Measurements from ENCODE around the gene AUNIP. TPM values are rescaled to one million over a fixed set of nuclear protein-coding genes. Genes with fewer than 3 reads are reported as not detected.
A peak's percentile ranks its signal among the peaks of the same experiment; 100 is the strongest.

AUNIP gene
- total RNA-seq, 1 experiment from 2014 or later, result 9.4 TPM

DNA sequence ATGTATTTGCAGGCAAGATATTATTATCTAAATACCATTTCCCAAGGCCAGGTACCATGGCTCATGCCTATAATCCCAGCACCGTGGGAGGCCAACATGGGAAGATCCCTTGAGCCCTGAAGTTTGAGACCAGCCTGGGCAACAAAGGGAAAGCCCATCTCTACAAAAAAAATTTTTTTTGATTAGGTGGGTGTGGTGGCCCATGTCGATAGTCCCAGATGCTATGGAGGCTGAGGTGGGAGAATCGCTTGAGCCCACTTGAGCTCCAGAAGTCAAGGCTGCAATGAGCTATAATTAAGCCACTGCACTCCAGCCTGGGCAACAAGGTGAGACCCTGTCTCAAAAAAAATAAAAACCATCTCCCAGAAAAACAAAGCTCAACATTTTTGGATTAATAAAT lies 44.7 kb upstream of the AUNIP start:
- Mint-ChIP-seq H3K4me3 (ENCODE audit: unreplicated experiment) (peak overlapping the region; percentile 91), H3K36me3 (ENCODE audit: insufficient read depth, unreplicated experiment) (peaks cover 12% of the 10 kb centered on the region), H3K9me3 (ENCODE audit: unreplicated experiment) (no peaks in the 10 kb centered on the region), H3K27ac (ENCODE audit: low read depth, unreplicated experiment) (peak overlapping the region; percentile 93), H3K4me1 (ENCODE audit: insufficient read depth, unreplicated experiment) (peaks cover 6% of the 10 kb centered on the region), H3K27me3 (ENCODE audit: insufficient read depth, unreplicated experiment) (no peaks in the 10 kb centered on the region)
- no TSS peak for BruUV-seq (replicated peaks)
- TF ChIP-seq CTCF (IDR thresholded peaks at IDR 0.05; ENCODE audit: unreplicated experiment), result no peak
- no peak for DNase-seq (ENCODE audit: unreplicated experiment)
- intact Hi-C loops (cut with micrococcal nuclease), result loop anchor here (2.0 kb wide), 1 partner anchor 95 kb away; the partner anchor contains the start of gene PAFAH2
- ChIA-PET POLR2A (interaction anchor here (0.6 to 6.4 kb wide), 14 partner anchors 8 to 656 kb away, joined by 3 to 75 read pairs (median 5); partner anchors contain the start of genes MTFR1L, PAFAH2, PAQR7 and RSRP1), CTCF (interaction anchor here (0.6 to 3.1 kb wide), 7 partner anchors 8 to 1093 kb away, joined by 3 to 31 read pairs (median 4); partner anchors contain the start of gene PAFAH2)

DNA sequence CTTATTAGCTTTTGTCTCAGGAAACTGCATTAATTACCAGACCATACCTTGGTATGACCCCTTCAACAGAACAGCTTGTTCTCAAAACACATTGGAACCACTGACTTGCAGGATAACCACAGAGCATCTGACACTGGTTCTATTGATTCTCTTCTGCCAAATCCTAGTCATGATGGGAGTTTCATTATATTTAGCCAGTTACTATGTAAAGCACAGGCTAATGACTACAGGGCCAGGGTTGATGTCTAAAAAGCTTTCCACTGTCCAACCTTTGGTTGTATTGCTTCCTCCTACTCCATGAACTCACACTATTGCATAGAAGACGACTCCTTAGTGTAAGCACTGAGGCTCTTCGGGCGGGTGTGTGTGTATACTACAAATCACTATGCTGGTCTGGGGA lies 43.2 kb upstream of the AUNIP start:
- Mint-ChIP-seq H3K27me3 (ENCODE audit: insufficient read depth, unreplicated experiment) (no peaks in the 10 kb centered on the region), H3K9me3 (ENCODE audit: unreplicated experiment) (no peaks in the 10 kb centered on the region), H3K4me1 (ENCODE audit: insufficient read depth, unreplicated experiment) (peaks cover 6% of the 10 kb centered on the region), H3K36me3 (ENCODE audit: insufficient read depth, unreplicated experiment) (peaks cover 12% of the 10 kb centered on the region), H3K4me3 (ENCODE audit: unreplicated experiment) (no peak overlapping the region), H3K27ac (ENCODE audit: low read depth, unreplicated experiment) (no peak overlapping the region)
- CTCF ChIA-PET, result interaction anchor here (0.6 to 3.1 kb wide), 7 partner anchors 7 to 101 kb away, joined by 3 to 31 read pairs (median 3); partner anchors contain the start of gene PAFAH2
- no TSS peak for BruUV-seq (replicated peaks)
- DNase-seq (ENCODE audit: unreplicated experiment), result no peak
- POLR2A ChIA-PET, result interaction anchor here (0.9 to 6.4 kb wide), 7 partner anchors 11 to 95 kb away, joined by 3 to 75 read pairs (median 7); partner anchors contain the start of genes MTFR1L, PAFAH2 and PAQR7
- intact Hi-C loops (cut with micrococcal nuclease), result no loop called here
- no peak for TF ChIP-seq CTCF (IDR thresholded peaks at IDR 0.05; ENCODE audit: unreplicated experiment)

- Mint-ChIP-seq H3K27ac (ENCODE audit: low read depth, unreplicated experiment) (no peak overlapping the region), H3K36me3 (ENCODE audit: insufficient read depth, unreplicated experiment) (peaks cover 12% of the 10 kb centered on the region), H3K4me3 (ENCODE audit: unreplicated experiment) (no peak overlapping the region), H3K4me1 (ENCODE audit: insufficient read depth, unreplicated experiment) (peaks cover 6% of the 10 kb centered on the region), H3K27me3 (ENCODE audit: insufficient read depth, unreplicated experiment) (no peaks in the 10 kb centered on the region), H3K9me3 (ENCODE audit: unreplicated experiment) (no peaks in the 10 kb centered on the region)
- CTCF ChIA-PET, result interaction anchor here (0.7 to 1.1 kb wide), 2 partner anchors 97 to 270 kb away, joined by 3 read pairs; partner anchors contain the start of genes PAFAH2 and ZNF593
- no peak for TF ChIP-seq CTCF (IDR thresholded peaks at IDR 0.05; ENCODE audit: unreplicated experiment)
- no peak for DNase-seq (ENCODE audit: unreplicated experiment)
- intact Hi-C loops (cut with micrococcal nuclease), result no loop called here
- POLR2A ChIA-PET, result interaction anchor here (1.2 kb wide), 1 partner anchor 80 kb away, joined by 5 read pairs; the partner anchor contains the start of gene MTFR1L
- BruUV-seq (replicated peaks), result no TSS peak
These were observed 41.0 kb upstream of the AUNIP start for GRCh38 chr1:25900219-25900618.

GRCh38 chr1:25899792-25900191 lies 40.5 kb upstream of the AUNIP start:
- Mint-ChIP-seq H3K27me3 (ENCODE audit: insufficient read depth, unreplicated experiment) (no peaks in the 10 kb centered on the region), H3K27ac (ENCODE audit: low read depth, unreplicated experiment) (no peak overlapping the region), H3K36me3 (ENCODE audit: insufficient read depth, unreplicated experiment) (peaks cover 12% of the 10 kb centered on the region), H3K4me1 (ENCODE audit: insufficient read depth, unreplicated experiment) (peaks cover 6% of the 10 kb centered on the region), H3K9me3 (ENCODE audit: unreplicated experiment) (no peaks in the 10 kb centered on the region), H3K4me3 (ENCODE audit: unreplicated experiment) (no peak overlapping the region)
- TF ChIP-seq CTCF (IDR thresholded peaks at IDR 0.05; ENCODE audit: unreplicated experiment), result no peak
- DNase-seq (ENCODE audit: unreplicated experiment), result no peak
- no TSS peak for BruUV-seq (replicated peaks)
- ChIA-PET CTCF (interaction anchor here (0.5 kb wide), 2 partner anchors 29 to 350 kb away, joined by 3 read pairs; no protein-coding TSS in a partner anchor), POLR2A (interaction anchor here (1.2 kb wide), 1 partner anchor 80 kb away, joined by 5 read pairs; the partner anchor contains the start of gene MTFR1L)
- intact Hi-C loops (cut with micrococcal nuclease), result no loop called here
